Esophagus muscularis mucosa (tissue), 4 donors: Measurements from ENCODE around the gene CANX.
"Not testable (repeated sequence)": the region's sequence is repeated elsewhere in the genome, so short reads cannot be mapped to it uniquely, and the experiment has no call there.

Experiments used
- CTCF ChIP-seq, 3 experiments: fragments of 200-600 bp in 2 of 3; fragments of 450-650 bp in 1 of 3; sonication (generic) in 2 of 3; IDR thresholded peaks; one replicate each; pipeline ENCODE4 v1.5.1; 2017 to 2019; ENCODE audit warnings: antibody characterized with exemption in 3 of 3, mild to moderate bottlenecking in 2 of 3, moderate library complexity in 1 of 3
- EP300 ChIP-seq: sonication (generic); formaldehyde crosslinking; IDR thresholded peaks from one replicate; pipeline ENCODE4 v1.6.1; 2017; ENCODE audit warnings: antibody characterized with exemption
- POLR2A ChIP-seq: fragments of 450-650 bp; IDR thresholded peaks from one replicate; pipeline ENCODE4 v1.6.1; 2017; ENCODE audit warnings: antibody characterized with exemption, moderate library complexity, mild to moderate bottlenecking, low read depth
- POLR2AphosphoS5 ChIP-seq, 2 donors: sonication (generic); formaldehyde crosslinking; IDR thresholded peaks; one replicate each; pipeline ENCODE4 v1.6.1; 2017; ENCODE audit warnings: antibody characterized with exemption in 2 of 2

DNA sequence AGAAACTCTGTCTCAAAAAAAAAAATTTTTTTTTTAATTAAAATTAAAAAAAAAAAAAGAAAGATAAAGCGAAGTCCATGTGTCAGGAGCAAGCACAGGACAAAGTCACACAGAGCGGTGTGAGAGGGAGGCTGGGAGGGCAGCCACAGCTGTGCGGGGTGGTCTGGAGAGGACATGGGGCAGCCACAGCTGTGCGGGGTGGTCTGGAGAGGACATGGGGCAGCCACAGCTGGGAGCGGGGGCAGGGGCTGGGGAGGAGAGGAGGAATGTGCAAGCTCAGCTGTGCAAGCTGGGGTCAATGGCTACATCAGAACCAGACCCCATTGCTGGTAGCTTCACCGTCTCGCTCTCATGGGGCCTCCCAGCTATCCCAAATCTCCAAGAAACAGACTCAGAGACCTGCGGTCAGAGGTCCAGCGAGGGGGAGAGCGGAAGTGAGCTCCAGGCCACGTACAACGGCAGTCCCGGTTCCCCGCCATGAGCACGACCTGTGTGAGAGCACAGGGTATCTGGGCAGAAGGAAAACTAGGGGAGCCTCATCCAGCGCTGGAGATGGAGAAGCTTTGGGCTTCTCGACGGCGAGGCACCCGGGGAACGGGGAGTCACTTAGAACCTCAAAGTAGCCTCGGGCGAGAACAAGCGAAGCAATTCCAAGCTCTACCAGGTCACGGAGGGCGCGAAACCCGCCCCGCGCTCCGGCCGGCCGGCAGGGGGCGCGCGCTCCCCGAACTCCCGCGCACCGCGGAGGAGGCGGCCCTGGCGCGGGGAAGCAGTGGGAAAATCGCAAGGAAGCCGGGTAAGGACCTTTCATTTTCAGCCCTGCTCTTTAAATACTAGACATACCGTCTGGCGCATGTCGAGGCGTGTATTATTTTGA is 41.2 kb upstream of the CANX start:
- not testable (repeated sequence) for TF ChIP-seq EP300; CTCF (IDR thresholded peaks at IDR 0.05); POLR2A; POLR2AphosphoS5 (IDR thresholded peaks at IDR 0.05)
